NCI-H2196 (cell line): ENCODE results near the gene VANGL2.
A peak's percentile ranks its signal among the peaks of the same experiment; 100 is the strongest.
"Not testable (repeated sequence)": the region's sequence is repeated elsewhere in the genome, so short reads cannot be mapped to it uniquely, and the experiment has no call there.

ENCODE experiments used
- DNase-seq: peaks from one replicate; lab custom pipeline; 2025; ENCODE audit not compliant: unreplicated experiment; lab: John Stamatoyannopoulos, UW

Gene VANGL2

DNA sequence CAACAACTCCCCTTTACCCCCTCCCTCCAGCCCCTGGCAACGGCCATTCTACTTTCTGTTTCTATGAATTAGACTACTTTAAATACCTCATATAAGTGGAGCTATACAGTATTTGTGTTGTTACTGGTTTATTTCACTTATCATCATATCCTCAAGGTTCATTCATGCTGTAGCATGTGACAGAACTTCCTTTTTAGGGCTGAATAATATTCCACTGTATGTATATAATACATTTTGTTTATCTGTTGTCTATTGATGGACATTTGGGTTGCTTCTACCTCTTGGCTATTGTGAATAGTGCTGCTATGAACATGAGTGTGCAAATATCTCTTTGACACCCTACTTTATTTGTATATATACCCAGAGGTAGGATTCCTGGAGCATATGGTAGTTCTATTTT lies 31.3 kb upstream of the VANGL2 start:
- DNase-seq: no peak

DNA sequence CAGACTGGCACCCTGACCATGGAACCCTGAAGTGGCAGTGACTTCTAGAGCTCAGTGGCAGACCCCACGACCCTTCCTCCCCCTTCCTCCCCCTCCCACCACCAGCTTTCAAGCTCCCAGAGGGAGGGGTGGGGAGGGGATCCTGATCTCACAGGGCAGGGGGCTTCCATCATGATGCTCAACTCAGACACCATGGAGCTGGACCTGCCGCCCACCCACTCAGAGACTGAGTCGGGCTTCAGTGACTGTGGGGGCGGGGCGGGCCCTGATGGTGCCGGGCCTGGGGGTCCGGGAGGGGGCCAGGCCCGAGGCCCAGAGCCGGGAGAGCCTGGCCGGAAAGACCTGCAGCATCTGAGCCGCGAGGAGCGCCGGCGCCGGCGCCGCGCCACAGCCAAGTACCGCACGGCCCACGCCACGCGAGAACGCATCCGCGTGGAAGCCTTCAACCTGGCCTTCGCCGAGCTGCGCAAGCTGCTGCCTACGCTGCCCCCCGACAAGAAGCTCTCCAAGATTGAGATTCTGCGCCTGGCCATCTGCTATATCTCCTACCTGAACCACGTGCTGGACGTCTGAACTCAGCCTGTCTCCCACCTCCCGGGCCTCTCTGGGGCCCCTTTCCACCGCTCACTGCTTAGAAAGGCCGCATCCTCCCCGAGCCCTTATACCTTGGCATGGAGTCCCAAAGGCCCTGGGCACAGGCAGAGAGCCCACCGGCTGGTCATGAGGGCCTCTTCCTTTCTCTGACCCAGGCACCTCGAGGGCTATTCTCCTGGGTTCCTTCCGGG lies 29.6 kb upstream of the VANGL2 start:
- DNase-seq: no peak

DNA sequence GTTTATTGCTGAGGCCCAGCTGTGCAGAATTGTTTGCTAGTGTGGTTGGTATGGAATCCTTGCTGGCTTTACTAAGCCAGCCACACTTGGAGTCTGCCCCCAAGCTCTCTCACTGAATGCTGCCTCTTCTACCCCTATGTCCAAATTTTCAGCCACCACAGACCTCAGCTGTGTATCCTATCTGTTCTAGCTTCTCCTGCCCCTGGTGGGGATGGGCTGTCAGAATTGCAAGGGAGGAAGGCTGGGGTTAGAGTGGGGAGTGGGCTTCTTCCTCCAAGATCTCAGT lies 29.1 kb upstream of the VANGL2 start:
- DNase-seq: no peak

DNA sequence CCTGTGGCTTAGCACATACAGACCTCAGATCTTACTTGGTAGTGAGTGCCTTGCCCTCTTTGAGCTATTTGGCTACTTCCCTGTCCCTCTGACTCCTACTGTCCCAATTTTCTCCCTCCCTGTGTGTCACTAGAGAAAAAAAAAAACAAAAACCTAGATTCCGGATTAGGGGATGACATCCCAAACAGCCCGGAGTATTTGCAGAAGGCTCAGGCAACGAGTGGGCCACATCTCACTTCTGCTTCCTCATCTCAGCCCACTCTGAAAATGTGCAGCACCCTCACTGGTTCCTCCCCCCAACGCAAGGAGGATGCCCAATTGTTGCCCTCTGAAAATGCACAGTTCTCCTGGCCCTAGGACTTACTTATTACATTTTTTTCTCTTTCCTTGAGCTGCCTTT lies 28.6 kb upstream of the VANGL2 start:
- no peak for DNase-seq

DNA sequence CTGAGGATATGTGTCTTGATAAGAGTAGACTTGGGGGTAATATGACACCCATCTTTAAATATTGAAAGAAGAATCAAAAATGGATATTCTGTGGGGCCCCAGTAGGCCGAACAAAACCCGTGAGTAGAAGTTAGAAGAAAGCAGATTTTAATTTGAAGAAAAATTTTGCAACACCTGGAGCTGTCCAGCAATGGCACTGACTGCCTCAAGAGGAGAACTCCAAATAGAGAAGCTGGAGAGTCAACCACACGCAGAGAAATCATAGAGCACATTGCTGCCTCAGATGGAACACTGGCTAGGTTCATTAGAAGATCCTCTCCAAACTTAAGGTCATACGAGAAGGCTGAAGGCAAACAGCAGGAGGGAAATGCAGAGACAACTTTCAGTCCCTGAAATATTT lies 26.7 kb upstream of the VANGL2 start:
- DNase-seq: no peak

DNA sequence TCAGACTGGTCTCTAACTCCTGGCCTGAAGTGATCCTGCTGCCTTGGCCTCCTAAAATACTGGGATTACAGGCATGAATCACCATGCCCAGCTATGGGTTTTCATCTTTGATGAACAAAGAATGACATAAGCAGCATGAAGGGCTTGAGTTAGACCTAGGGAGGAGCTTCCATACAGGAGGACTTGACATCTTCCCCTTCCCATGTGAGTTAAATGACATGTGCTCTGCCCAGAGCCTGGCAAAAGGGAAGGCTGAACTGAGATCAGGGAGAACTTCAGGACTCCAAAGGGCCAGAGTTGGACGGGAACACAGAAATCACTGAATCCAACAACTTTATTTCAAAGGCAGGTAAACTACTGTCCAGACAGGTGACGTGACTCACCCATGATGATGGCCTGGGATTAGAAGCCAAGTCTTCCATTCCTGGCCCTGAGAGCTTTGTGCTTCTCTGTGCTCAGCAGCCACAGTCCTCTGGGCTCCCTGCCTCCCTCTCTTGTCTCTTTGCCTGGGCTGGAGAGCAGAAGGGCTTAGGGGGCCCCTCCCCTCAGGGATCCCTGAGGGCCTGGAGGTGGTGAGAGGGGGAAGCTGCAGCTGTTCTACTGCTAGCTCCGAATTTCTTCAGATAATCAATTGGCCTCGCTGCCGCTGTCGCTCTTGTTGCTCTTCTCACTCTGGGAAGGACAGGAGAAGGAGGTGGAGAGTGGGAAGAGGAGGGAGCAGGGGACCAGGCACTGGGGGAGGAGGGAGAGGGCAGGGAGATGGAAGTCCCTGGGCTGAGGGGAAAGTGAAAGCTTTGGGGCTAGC lies 25.9 kb upstream of the VANGL2 start:
- no peak for DNase-seq

DNA sequence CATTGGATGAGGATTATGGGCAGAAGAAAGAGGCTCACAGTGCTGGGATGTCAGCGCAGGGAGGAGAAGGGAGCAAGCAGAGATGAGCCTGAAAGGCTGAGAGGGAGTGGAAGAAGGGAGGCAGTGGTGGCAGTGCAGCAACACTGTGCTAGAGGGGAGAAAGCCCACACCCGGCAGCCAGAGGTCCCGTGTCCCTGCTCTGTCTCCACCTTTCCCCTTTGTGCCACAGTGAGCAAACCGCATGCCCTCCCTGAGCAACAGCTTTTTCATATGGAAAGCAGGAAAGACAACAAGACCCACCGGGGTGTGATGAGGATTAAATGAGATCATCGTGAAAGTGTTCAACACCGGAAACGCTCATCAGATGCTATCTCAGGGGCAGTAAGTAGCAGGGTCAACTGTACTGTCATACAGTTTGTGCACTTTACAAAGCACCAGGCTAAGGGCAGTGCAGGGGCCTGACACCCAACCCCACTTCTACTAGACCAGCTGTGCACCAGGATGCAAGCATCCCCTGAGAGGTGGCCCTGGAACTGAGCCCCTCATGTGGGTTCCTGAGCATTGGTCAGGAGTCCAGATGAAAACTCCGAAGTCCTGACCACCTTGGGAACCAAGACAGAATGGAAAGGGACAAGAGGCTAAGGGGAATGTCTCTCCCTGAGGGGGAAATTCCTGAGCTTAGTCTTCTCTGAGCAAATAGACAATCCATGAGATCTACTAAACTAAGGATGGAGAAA lies 24.4 kb upstream of the VANGL2 start:
- no peak for DNase-seq

DNA sequence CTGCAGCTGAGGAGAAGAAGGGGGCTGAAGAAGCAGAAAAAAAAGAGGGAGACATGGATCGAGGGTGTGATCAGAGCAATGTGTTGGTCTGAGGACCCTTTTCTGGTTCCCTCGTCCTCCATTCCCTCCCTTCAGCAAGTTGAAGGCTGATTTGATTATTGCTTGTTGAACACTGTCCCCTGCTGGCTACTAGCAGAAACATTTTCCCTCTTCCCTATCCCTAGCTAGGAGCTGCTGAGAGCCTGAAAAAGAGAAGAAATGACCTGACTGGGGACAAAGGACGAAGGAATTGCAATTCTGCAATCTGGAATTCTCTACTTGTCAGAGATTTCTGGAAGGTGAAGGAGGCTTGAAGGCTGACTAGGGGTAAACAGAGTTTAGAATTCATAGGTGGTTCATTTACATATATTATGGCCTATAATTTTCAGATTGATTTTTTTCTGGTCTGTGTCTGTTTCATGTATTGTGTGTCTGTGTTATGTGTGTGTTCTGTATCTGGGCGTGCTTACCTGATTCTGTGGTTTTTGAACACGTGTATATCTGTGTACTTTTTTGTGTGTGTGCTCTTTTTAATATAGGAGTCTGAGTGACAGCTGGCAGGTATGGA lies 23.7 kb upstream of the VANGL2 start:
- DNase-seq: peak; percentile 54

DNA sequence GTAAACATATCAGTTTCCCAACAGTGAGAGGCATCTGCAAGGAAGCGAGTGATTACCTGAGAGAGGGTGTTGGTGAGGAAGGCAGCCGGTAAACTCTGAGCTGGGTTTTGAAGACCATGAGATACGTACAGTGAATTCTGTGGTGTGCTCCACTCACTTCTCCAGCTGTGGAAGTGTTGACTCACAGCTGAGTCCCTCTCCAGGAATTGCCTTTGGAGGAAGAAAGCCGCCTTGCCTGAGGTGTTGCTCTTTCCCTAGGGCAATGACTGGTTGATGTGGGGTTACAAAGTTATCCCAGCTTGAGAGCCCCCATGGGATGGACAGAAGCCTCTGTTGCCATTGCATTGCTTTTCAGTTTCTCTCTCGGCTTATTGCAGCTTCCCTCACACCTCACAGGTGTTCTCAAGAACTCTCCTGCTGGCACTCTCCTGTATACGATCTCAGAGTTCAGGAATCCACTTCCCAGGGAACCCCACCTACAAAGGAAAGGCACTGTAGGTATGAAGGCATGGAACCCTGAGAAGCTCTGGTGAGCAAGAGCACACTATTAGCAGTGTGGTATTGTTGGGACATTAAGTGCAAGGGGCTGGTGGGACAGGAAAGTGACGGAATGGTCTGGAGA lies 22.7 kb upstream of the VANGL2 start:
- no peak for DNase-seq

DNA sequence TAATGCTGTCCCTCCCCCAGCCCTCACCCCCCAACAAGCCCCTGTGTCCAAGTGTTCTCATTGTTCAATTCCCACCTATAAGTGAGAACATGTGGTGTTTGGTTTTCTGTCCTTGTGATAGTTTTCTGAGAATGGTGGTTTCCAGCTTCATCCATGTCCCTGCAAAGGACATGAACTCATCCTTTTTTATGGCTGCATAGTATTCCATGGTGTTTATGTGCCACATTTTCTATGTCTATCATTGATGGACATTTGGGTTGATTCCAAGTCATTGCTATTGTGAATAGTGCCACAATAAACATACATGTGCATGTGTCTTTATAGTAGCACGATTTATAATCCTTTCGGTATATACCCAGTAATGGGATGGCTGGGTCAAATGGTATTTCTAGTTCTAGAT lies 15.6 kb upstream of the VANGL2 start:
- DNase-seq: not testable (repeated sequence)

DNA sequence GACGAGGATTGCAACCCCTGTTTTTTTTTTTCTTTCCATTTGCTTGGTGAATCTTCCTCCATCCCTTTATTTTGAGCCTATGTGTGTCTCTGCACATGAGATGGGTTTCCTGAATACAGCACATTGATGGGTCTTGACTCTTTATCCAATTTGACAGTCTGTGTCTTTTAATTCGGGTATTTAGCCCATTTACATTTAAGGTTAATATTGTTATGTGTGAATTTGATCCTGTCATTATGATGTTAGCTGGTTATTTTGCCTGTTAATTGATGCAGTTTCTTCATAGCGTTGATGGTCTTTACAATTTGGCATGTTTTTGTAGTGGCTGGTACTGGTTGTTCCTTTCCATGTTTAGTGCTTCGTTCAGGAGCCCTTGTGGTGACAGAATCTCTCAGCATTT lies 12.0 kb upstream of the VANGL2 start:
- not testable (repeated sequence) for DNase-seq

DNA sequence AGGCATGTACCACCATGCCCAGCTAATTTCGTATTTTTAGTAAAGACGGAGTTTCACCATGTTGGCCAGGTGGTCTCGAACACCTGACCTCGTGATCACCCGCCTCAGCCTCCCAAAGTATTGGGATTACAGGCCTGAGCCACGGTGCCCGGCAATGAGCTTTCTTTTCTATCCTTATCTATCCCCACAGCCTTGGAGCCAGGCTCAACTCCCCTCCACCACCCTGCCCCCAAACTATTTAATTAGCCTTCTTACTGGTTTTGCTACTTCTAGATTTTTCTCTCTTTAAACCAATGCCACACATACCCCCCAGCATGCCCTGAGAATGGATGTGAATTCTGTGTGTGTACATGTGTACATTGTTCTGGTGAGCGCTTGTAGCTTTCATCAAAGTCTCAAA lies 5.7 kb upstream of the VANGL2 start:
- DNase-seq: no peak

DNA sequence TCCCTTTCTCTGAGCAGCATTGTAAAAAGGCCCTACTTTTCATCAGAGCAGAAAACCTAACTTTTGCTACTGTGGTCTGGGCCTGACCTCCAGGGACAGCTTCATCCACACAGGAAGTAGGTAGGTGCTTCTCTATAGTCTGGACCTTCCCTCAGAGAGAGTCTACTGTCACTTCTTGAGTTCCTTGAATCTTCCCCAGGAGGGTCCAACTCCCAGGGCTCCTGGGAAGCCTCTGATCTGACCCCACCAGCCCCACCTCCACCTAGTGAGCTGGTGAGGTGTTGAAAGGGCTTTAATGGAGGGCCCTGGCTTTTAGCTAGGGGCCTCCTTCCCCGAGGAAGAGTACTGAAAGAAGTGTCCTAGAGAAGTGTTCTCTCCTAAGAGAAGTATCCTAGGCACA lies 2.7 kb upstream of the VANGL2 start:
- no peak for DNase-seq

DNA sequence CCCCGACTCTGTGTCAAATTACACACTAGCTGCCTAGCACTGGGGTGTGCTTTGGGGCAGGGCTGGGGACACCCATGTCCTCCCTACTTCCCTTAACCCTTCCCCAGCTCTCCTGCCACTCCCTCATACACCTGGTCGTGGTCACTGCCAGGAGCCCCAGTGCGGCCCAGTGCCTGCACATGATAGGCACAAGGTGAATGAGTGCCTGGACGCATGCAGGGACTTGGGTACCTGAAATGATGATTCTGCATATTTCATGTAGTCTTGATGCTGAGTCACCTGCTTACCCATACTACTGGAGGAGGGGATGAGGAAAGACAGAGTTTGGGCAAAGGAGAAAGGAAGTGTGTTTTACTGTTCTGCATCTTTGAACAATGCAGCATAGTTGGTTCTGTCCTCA lies 1.5 kb upstream of the VANGL2 start:
- no peak for DNase-seq

DNA sequence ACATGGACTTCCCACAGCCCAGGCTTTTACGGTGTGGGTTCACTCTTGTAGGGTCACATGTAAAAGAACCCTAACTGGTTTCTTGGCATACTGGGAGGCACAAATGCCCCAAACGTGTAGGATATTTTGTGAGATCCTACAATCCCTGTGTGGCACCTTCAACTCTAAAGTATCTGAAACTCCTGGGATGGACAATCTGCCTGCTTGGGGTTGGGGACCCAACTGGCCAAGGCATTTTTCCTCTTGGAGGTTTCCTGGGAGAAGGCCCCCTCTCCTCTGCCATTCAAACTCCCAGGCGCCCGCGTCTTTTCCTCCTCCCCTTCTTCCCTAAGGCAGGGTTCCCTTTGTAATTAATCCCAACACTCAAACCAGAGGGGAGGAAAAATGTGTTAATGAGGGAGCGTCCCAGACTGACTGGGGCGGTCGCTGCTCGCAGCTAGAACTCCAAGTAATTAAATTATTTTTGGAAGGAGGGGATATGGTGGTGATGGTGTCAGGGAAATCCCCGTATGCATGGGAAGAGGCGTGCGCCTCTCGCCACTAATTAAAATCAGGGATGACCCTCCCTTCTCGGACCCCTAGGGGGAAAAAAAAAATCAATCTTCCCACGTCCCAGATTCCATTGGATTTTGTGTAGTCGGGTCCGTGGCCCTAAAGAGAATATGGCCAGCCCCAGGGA lies 681 bp upstream of the VANGL2 start:
- no peak for DNase-seq

DNA sequence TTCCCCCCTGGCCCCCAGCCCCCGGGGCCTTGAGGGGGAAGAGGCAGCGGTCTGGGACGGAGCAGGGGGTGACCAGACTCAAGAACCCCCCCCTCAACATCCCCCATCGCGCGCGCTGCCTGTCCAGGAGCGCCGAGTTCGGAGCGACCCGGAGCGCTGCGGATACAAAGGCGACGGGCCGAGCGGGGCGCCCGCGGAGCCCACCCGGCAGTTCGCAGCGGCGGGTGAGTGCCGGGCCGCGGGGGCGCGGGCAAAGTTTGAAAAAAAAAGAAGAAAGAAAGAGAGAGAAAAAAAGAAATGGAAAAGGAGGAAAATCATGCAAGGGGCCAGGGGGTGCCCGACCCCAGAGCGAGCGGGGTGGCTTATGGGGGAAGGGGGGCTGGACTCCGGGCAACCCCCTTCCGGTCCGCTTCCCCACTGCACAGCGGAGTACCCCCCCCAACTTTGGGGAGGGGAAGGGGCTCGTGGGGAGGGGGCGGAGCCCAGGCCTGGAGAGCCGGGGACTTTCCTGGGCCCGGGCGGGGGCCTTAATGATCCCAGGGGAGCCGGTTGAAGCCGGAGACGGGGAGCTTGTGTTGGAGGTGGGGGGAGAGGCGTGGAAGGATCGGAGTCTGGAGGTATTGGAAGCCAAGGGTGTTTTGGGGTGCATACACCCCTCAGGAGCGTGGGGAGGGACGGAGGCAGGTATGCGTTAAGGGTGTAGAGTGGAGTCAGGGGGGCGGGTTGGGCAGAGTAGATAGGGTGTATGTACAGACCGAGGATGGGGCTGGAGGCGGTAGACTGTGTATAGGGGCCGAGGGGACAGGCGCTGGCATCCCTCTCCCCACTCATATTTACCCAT lies 502 bp downstream of the VANGL2 start:
- no peak for DNase-seq

DNA sequence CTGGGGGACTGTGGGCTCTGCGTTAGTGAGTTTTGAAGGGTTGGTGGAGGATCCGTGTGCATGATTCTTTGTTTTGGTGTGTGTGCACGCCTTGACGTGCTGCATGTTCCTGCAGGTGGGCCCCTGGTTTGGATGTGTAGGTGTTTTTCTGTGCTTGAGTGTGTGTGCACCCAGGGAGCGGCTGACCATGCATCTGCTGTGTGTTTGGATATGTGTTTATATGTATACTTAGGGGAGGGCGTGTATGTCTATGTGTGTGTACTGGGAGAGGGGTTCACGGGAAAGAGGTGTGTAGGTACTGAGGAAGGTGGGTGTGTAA lies 1.1 kb downstream of the VANGL2 start:
- DNase-seq: no peak

DNA sequence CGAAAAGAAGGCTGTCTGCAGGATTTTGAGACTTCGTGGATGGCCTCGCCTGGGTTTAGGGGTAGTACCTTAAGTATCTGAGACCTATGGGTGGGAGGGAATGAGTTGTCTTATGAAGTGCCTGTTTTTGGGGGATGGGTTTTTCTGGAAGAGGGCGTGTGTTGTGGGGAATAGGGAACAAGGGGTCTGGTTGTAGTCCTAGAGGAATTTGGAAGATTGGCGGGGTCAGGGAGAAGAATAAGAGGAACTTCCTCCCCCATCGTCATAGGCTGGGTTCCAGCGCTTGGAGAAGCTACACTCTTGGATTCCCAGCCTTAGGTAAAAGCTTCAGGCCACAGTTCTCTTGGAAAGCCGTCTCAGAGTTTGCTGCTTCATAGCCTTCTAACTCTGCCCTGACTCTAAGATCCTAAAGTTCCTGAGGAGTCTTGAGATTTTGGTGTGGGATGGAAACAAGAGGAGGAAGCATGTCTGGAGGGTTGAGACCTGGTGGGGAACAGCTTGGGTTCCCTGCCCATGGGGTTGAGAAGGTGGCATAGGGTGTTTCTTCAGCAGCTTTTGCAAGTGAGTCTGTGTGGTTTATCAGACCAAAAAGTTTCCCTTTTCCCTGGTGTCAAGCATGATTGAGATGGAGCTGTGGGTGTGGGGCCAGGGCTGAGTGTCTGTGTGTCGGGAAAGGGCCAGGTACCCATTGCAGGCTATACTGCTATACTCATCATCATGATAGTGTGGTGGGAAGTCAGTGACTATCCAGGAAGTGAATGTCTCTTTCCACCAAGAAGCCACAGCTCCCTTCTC lies 1.8 kb downstream of the VANGL2 start:
- no peak for DNase-seq

DNA sequence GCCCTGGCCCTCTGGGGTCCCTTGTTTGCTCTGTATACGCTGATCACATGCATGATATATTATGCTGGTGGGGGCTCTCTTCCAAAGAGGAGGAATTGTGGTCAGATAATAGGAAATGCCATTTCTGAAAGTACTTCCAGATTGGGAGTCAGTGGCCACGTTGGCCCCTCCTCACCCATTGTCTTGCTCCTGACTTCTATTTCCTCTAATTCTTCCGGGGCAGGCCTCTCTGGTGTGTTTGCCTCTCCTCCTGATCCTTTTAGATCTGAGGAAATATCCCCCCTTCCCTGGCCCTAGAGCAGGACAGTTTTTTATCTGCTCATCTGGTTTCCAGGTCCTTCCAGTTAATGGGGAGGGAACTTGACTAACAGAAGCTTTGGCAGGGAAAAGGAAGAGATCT lies 2.9 kb downstream of the VANGL2 start:
- DNase-seq: no peak
